GM19025 (cell line): ENCODE measurements around the gene CLDN6.

ENCODE experiments used
- ATAC-seq: cut with Tn5 transposase; IDR thresholded peaks from one replicate; pipeline ENCODE4 v1.9.1; 2021; ENCODE audit warnings: mild to moderate bottlenecking, low read depth, moderate library complexity; ENCODE audit not compliant: unreplicated experiment

CLDN6 gene

DNA sequence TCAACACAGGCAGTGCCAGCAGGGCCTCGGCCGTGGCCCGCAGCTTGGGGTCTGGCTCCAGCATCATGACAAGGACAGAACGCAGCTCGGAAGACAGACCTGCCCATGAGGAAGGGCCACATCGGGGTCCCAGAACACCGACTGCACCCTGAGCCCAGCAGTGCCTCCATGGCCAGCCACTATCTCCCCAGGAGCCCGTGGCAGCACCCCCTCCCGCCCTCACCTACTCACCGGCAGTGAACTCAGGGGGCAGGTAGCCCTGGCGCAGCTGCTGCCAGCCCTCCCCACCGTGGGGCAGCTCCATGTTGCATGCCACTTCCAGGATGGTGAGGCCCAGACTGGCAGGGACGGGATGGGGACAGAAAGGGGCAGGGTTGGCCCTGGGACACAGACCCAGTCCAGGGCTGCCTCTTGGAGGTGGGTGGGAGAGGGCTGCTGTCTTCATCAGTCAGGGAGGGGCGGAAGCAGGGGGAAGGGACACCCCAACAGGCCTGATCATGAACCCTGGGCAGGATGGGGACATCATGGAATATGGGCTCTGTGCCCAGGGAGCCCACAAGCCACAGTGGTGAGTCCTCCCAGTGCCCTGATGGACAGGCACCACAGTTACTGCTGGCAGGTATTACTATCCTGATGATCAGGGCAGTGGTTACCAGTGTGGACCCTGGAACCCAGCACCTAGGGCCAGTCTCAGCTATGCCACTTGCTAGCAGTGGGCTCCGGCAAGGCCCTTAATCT is 43.5 kb downstream of the CLDN6 start:
- ATAC-seq: no peak

DNA sequence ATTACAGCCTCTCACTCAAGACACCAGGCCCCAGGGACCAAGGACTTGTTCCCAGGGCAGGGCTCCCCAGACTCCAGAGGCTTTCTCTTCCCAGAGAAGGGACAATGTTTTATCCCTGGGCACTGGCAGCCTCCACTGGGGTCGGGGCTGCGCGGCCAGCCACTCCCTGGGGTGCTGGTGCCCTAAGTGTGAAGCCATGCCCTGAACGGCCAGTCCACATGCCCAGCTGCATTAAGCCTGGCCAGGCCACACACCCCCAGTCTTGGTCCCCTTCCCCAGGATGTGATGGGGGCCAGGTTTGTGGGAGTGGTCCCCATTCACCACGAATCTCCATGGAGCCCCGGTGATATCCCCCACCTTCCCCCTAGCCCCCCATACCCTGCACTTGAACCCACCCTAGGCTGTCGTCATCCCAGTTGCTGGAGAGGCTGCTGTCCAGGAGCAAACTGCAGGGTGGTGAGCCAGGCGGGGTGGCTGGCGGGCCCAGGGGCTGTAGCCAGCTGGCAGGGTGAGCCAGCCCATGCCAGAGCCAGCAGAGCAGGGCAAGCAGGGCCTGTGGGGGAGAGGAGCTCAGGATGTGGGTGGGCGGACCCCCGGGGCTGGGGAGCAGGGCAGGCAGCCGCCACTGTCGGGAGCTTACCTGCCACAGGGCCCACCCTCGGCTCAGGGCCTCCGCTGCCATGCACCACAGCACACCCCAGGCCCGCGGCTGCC is 44.2 kb downstream of the CLDN6 start:
- ATAC-seq: no peak

DNA sequence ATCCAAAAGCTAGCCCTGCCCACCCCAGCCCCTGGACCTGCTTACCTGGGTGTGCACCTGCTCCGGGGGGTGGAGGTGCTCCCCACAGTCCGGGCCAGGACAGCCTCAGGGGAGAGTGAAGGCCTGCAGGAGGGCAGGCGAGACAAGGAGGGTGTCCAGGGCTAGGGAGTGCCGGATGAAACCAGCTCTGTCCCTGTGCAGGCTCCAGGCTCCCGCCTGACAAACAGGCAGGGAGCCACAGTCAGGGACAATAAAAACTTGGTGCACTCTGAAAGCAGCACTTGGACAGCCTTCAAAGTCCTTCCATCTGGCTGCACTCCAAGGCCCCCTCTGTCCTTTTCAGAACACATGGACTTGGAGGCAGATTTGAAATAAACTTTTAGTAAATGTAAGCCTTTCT is 44.9 kb downstream of the CLDN6 start:
- no peak for ATAC-seq

DNA sequence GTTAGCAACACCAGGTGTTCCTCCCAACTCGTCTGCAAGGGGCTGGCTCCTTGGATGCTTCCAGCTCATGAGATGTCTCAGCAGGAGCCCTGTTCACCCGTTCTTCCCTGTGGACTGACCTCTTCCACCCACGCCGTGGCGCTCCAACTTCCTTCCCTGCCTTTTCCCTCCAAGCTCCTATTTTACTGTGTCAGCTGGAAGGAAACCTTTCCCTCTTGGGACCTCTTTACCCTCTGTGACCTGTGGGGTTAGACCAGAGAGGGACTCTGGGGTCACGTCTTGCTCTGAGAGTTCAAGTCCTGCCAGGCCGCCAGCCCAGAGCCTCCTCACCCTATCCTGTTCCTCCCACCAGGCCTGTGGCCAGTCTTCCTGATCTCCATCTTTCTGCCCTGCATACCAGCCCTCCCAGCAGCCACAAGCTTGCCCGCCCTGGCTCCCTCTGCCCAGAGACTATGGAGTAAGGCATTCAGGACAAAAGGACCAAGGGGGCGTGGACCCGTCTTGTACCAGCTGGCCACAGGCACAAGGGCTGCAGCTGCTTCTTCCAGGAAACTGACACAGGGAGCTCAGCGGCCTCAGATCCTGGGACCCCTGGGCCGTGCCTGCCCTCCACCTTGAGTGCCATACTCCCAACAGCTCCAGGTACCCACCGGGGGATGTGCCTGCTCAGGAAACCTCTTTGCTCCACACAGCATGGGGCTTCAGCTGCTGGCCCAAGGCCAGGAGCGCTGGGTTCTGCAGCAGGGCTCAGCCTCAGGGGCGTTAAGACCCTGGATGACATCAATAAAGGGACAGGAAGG is 45.8 kb downstream of the CLDN6 start:
- no peak for ATAC-seq

DNA sequence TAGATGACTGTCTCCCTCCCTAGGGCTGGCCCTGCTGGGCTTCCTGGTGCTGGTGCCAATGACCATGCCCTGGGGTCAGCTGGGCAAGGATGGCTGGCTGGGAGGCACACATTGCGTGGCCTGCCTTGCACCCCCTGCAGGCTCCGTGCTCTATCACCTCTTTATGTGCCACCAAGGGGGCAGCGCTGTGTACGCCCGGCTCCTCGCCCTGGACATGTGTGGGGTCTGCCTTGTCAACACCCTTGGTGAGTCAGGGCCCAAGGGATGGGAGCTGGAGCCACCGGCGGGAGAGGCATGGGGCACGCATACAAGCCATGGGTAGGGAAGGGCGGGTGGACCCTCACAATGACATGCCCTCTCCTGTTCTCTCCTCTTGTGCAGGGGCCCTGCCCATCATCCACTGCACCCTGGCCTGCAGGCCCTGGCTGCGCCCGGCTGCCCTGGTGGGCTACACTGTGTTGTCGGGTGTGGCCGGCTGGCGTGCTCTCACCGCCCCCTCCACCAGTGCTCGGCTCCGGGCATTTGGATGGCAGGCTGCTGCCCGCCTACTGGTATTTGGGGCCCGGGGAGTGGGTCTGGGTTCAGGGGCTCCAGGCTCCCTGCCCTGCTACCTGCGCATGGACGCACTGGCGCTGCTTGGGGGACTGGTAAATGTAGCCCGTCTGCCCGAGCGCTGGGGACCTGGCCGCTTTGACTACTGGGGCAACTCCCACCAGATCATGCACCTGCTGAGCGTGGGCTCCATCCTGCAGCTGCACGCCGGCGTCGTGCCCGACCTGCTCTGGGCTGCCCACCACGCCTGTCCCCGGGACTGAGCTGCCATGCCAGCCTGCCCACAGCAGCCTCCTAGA is 46.6 kb downstream of the CLDN6 start:
- ATAC-seq: no peak

DNA sequence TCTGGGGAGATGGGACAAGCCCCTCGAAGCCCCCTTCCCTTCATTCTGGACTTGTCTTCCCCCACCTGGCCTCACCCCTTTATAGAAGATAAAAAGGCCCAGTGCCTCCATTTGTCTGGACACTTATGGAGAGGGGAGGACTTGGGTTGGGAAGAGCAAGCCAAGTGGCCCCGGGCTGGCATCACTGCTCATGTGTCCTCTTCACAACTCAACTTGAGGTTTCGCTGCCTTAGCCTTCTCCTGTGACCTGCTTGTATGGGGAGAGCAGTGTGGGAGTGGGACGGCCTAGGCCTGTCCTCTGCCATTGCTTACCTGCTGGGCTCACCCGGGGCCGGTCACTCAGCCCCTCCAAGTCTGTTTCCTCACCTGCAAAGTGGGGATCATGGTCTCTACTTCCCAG is 47.4 kb downstream of the CLDN6 start:
- no peak for ATAC-seq

DNA sequence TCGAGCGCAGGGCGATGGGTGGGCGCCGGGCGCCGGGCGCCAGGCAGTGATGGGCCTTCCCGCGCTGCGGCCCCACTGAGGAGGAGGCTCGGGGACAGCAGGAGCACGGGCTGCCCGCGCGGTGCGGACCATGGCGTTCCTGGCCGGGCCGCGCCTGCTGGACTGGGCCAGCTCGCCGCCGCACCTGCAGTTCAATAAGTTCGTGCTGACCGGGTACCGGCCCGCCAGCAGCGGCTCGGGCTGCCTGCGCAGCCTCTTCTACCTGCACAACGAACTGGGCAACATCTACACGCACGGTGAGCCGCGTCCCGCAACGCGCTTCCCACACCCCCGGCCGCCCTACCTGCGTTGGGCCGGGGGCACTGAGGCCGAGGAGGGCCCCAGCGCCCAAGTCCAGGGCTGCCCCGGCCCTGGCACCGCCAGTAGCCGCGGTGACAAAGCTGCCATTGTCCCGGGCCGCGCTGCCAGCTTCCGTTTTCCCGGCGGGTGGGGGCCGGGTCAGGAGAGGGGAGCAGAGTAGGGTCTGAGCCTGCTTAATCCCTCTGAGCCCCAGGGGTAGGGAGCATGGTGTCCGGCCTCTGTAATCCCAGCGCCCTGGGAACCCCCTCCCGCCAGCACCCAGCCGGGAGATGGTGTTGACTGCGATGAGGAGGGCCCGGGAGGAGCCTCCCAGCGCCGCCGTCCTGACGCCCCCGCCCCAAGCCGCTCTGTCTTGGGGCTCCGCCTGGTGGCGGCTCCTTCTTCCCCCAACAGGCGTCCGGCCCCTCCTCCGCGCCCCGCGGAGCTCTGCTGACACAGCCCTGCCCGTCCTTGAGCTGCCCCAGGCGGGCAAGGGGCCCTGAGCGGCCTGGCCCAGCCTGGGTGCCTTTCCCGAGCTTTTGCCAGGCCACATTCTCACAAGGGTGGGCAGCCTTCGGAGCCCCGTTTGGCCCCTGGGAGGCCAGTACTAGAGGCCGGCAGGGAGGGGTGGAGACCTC is 48.1 kb downstream of the CLDN6 start:
- peak; percentile 19 for ATAC-seq

DNA sequence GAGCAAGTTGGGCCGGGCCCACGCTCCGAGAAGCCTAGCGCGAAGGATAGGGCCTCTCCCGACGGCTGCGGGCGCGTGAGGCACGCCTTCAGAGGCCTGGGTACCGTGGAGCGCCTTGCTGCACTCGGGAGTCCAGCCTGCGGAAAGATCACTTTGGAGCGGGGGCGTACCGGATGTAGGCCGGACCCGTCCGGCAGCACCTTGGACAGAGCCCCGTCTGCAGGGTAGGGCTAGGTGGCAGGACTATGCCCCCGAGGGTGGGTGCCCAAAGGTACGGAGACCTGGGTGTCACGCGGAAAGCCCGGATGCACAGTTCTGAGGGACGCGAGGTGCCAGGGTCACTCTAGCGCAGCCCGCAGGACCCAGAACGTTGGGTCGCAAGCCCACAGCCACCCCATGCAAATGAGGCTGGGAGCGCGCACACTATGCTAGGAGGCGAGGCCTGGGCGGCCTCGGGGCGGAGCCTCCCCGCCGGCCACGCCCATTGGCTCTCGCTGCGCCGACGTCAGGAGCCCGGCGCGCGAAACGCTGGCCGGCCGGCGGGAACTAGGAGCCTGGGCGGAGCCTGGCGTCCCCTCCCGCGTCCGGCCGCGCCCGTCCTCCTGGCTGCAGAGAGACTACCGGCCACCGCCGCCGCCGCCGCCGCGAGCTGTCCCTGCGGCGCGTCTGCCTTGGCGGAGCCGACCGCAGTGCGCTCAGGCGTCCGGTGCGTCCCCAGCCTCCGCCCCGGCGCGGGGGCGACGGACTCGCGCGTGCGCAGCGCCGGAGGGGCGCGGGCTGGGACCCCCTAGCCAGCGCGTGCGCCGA is 49.0 kb downstream of the CLDN6 start, which contains the start of gene PAQR4:
Gene PAQR4, plus strand, starts transcription at position 611 of the 807 bp plus-strand sequence. CDS start 327 bp downstream, outside the sequence.
- peak; percentile 77 for ATAC-seq

DNA sequence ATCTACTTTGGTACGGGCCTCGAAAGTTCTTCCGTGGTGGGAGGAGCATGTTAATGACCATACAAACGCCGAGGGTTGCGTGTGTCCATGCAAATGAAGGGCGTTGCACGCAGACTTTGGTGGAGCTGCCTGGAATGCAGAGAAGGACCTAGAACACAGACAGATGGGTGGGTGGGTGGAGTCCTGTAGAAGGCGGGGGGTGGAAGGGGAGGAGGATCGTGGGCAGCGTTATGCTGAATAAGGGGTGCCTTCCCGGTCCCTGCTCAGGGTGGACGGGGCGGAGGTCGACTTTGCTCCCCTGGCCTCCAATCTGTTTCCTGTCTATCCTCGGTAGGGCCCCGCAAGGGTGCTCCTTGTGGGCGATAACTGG is 49.6 kb downstream of the CLDN6 start:
- no peak for ATAC-seq

DNA sequence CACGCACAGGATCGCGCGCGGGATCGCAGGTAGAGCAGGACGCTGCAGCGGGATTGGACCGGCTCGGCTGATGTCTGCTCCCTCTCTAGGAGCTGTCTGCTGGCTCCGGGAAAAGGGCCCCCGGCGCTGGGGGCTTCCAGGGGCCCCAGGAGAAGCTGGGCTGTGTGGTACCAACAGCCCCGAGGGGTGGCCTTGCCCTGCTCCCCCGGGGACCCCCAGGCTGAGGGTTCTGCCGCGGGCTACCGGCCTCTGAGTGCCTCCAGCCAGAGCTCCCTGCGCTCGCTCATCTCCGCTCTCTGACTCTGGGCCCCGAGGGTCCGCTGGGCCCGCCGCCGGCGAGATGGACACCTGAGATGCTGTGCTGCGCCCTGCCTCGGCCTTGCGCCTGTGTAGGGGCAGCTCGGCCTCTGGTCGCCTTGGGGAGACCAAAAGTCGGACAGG is 50.2 kb downstream of the CLDN6 start:
- ATAC-seq: no peak

DNA sequence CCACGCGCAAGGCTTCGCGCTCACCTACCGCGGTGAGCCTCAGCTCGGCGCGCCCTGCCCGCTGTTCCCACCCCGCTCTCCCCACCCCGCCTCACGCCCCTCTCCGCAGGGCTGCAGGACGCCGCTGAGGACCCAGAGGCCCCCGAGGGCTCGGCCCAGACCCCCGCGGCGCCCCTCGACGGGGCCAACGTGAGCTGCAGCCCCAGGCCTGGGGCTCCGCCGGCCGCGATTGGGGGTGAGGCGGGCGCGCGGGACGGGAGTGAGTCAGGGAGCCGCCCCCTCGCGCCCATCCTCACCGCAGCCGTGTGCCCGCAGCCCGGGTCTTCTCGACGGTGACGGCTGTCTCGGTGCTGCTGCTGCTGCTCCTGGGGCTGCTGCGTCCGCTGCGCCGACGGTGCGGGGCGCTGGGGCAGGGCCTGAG is 50.8 kb downstream of the CLDN6 start:
- no peak for ATAC-seq

DNA sequence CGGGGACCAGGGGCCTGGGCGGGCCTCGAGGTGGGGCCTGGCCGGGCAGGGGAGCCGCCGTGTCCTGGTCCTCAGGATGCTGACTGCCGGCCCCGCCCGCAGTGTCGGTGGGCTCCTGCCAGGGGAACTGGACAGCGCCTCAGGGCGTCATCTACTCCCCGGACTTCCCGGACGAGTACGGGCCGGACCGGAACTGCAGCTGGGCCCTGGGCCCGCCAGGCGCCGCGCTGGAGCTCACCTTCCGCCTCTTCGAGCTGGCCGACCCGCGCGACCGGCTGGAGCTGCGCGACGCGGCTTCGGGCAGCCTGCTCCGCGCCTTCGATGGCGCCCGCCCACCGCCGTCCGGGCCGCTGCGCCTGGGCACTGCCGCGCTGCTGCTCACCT is 51.2 kb downstream of the CLDN6 start:
- ATAC-seq: no peak

DNA sequence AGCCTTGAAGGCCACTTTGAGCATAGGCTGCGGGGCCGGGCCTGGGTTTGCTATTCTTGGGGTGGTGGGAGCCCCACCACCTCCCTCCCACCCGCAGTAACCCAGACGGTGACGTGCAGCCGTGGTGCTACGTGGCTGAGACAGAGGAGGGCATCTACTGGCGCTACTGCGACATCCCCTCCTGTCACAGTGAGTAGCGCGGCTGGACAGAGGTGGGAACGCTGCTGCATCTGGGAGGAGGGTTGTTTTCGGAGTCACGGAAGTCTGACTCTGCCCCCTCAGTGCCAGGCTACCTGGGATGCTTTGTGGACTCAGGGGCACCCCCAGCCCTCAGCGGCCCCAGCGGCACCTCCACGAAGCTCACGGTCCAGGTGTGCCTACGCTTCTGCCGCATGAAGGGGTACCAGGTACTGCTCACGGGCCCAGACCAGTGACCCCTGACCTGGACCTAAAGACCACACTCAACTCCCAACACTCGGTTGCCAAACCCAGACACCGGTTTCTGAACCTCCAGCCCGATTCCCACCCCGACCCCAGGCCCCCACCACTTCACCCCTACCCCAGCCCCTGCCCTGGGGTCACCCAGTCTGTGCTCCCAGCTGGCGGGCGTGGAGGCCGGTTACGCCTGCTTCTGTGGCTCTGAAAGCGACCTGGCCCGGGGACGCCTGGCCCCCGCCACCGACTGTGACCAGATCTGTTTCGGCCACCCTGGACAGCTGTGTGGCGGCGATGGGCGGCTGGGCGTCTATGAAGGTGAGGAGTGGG is 51.8 kb downstream of the CLDN6 start:
- ATAC-seq: no peak
